Measurements from ENCODE around the gene FGF19. TPM values are rescaled to one million over a fixed set of nuclear protein-coding genes. Genes with fewer than 3 reads are reported as not detected.

The FGF19 gene
- total RNA-seq, 6 donors from 2014 or later, result 0.23 to 0.24 TPM; not detected in 4

- no peaks in the 10 kb centered on the region for H3K9me3 ChIP-seq
- H3K36me3 ChIP-seq, result peaks cover 0 to 76% (median 42%) of the 10 kb centered on the region in 4 donors
- no peak for DNase-seq
- peaks cover 2 to 20% (median 6%) of the 10 kb centered on the region in 4 donors for H3K4me1 ChIP-seq
- 78 to 94% methylated on average over 1 to 9 of the region's 10 CpGs for WGBS, 2 donors
- ATAC-seq (ENCODE audit: low FRiP score in 2 of 2), result no peak
- H3K27me3 ChIP-seq, result no peaks in the 10 kb centered on the region
- H3K4me3 ChIP-seq, result no peak overlapping the region
- no peak overlapping the region for H3K27ac ChIP-seq
- TF ChIP-seq POLR2A (IDR thresholded peaks at IDR 0.05) (no peak), CTCF (IDR thresholded peaks at IDR 0.05) (no peak), POLR2AphosphoS5 (IDR thresholded peaks at IDR 0.05) (no peak), EP300 (IDR thresholded peaks at IDR 0.05) (no peak)
Measured at GRCh38 chr11:69649576-69649900, 54.3 kb downstream of the FGF19 start.

GRCh38 chr11:69648679-69649575, 54.9 kb downstream of the FGF19 start:
- H3K4me3 ChIP-seq, result no peak overlapping the region
- TF ChIP-seq CTCF (IDR thresholded peaks at IDR 0.05) (no peak), POLR2AphosphoS5 (IDR thresholded peaks at IDR 0.05) (no peak), POLR2A (IDR thresholded peaks at IDR 0.05) (no peak), EP300 (IDR thresholded peaks at IDR 0.05) (no peak)
- H3K27me3 ChIP-seq, result no peaks in the 10 kb centered on the region
- ATAC-seq (ENCODE audit: low FRiP score in 2 of 2), result no peak
- no peaks in the 10 kb centered on the region for H3K9me3 ChIP-seq
- no peak overlapping the region for H3K27ac ChIP-seq
- 87 to 91% methylated on average over 28 to 37 of the region's 37 CpGs for WGBS, 2 donors
- H3K4me1 ChIP-seq, result peaks cover 8 to 20% (median 12%) of the 10 kb centered on the region in 4 donors
- DNase-seq, result peak in 1 of 2 donors; percentile 83
- H3K36me3 ChIP-seq, result peaks cover 0 to 71% (median 38%) of the 10 kb centered on the region in 4 donors

Other genes starting within 250 kb of the FGF19 start
- not detected for gene LINC01488, start 222.4 kb downstream of the FGF19 start, total RNA-seq
- 100 to 1,000 TPM in 5 of 6 donors, 10 to 100 TPM in 1; 23.0 to 404 (median 237) TPM for gene CCND1, start 62.9 kb downstream of the FGF19 start, total RNA-seq
- 10 to 100 TPM; 18.5 to 68.1 (median 28.3) TPM for gene LTO1, start 28.7 kb downstream of the FGF19 start, total RNA-seq
- not detected for gene FGF4, start 71.3 kb upstream of the FGF19 start, total RNA-seq
- gene FGF3, start 115.4 kb upstream of the FGF19 start, total RNA-seq, result not detected